Breast epithelium (tissue), 3 donors: Measurements from ENCODE around the gene KRTAP1-1.

ENCODE experiments used
- CTCF ChIP-seq, 3 donors: fragments of 450-650 bp; IDR thresholded peaks; one replicate each; pipeline ENCODE4 v1.5.1; 2016 to 2017; ENCODE audit warnings: antibody characterized with exemption in 3 of 3, mild to moderate bottlenecking in 3 of 3, moderate library complexity in 3 of 3
- POLR2A ChIP-seq: fragments of 450-650 bp; IDR thresholded peaks from one replicate; pipeline ENCODE4 v1.6.1; 2016; ENCODE audit warnings: antibody characterized with exemption, mild to moderate bottlenecking, moderate library complexity
- POLR2AphosphoS5 ChIP-seq, 3 donors: sonication (generic); formaldehyde crosslinking; IDR thresholded peaks; one replicate each; pipeline ENCODE4 v1.6.1; 2017; ENCODE audit warnings: antibody characterized with exemption in 3 of 3

- TF ChIP-seq POLR2A (no peak), CTCF (IDR thresholded peaks at IDR 0.05) (no peak), POLR2AphosphoS5 (IDR thresholded peaks at IDR 0.05) (no peak)
Observed at GRCh38 chr17:41076788-41077187, 35.5 kb upstream of the KRTAP1-1 start.
